T-helper 22 cell (primary cell): ENCODE results near the gene TDRD6.
"Not testable (repeated sequence)": the region's sequence is repeated elsewhere in the genome, so short reads cannot be mapped to it uniquely, and the experiment has no call there.

Experiments
- DNase-seq: peaks from one replicate; pipeline ENCODE4 v3.0.0-alpha.2; 2020; ENCODE audit warnings: low read depth

Gene TDRD6, protein sequence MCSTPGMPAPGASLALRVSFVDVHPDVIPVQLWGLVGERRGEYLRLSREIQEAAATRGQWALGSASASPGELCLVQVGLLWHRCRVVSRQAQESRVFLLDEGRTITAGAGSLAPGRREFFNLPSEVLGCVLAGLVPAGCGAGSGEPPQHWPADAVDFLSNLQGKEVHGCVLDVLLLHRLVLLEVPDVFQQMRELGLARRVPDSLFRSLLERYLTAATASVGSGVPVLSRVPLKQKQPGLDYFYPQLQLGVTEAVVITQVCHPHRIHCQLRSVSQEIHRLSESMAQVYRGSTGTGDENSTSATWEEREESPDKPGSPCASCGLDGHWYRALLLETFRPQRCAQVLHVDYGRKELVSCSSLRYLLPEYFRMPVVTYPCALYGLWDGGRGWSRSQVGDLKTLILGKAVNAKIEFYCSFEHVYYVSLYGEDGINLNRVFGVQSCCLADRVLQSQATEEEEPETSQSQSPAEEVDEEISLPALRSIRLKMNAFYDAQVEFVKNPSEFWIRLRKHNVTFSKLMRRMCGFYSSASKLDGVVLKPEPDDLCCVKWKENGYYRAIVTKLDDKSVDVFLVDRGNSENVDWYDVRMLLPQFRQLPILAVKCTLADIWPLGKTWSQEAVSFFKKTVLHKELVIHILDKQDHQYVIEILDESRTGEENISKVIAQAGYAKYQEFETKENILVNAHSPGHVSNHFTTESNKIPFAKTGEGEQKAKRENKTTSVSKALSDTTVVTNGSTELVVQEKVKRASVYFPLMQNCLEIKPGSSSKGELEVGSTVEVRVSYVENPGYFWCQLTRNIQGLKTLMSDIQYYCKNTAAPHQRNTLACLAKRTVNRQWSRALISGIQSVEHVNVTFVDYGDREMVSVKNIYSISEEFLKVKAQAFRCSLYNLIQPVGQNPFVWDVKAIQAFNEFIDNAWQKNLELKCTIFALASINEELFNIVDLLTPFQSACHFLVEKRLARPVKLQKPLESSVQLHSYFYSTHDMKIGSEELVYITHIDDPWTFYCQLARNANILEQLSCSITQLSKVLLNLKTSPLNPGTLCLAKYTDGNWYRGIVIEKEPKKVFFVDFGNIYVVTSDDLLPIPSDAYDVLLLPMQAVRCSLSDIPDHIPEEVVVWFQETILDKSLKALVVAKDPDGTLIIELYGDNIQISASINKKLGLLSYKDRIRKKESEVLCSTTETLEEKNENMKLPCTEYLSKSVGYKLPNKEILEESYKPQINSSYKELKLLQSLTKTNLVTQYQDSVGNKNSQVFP (N-terminal part only)

DNA sequence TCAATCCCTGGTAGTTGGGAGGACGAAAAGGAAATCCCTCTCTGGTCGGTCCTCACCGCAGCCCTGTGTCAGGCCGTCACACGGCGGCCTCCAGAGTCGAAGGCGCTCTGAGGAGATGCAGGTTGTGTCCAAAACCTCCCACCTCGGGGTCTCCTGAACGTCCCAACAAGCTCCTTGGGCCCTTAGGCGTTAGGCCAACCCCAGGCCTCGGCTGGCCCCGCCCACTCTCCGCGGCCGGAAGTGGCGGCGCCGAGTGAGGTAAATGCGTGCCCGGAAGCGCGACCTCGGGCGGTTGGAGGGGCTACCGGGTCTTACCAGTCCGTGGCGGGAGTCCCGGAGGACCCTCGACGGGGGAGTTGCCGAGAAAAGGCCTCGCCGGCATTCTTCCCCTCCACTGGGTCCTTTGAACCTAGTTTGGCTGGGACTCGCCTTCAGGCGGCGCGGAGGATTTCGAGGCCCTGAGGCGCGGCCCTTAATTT lies at the start of gene TDRD6:
TDRD6 (plus strand) TSS at position 267 of the 479 bp plus-strand sequence. CDS start 244 bp downstream, outside the sequence.
- no peak for DNase-seq

DNA sequence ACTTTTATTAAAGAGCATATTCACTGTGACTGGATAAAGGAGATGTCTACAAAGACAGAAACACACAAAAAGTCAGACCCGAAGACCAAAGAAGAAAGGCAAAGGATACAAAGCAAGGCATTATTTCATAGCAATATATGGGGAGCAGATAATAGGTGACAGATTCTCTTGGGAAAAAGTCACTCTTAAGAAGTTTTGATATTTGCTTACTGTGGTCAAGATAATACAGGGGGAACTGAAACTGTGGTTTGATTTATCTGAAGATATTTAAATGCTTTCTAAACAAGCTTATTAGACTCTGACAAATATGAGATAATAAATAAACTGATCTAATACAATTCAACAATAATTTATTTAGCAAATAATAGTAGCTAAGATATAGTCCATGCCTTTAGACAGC lies 49.8 kb upstream of the TDRD6 start:
- DNase-seq: no peak

DNA sequence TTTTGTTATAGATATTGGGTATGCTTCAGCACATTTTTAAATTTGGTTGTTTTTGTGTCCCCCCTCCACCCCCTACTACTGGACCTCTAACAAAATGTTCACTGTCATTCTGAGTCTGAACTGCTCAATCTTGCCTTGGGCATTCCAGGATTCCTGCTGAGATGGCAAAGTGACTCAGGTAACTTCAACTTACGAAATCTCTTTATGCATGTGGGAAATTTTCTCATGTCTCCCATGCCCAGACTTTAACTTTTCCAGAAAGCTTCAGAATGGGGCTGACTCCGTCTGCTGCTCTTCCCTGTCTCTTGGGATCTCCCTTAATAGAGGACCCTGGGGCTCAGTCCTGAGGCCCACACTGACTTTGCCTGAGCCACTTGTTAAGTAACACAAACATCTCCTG lies 49.0 kb upstream of the TDRD6 start:
- no peak for DNase-seq

DNA sequence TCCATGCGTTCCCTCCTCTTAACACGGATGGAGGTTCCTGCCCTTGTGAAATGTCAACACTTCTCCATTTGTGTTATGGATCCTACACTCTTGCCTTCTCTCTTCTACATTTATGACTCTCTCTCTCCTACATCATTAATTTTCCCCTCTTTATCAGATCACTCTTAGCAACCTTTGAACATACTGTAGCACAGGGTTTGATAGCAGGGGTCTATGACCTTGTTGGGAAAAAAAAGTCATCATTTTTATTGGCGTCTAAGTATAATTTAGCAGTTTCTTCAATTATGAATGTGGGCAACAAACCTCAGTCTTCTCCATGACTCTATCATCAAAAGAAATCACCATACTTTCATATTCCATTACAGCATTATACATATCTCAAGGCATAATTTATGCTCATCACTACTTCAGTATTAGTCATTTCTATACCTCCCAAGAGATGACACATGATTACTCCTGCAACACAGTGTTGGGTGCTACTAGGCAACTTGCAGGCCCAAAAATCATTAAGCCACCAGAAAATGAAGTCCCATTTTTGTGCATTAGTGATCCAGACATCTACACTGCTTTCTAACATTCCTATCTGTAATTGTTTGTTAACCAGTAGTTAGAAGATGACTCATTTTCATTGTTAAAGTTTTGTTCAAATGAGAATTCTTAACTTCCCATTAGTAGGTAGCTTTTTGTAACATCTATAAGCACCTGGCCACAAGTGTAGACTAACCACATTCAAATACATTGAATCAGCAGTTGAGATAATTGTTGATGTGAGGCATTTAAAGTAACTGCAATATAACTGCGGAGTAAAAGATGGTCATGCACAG lies 44.5 kb upstream of the TDRD6 start:
- DNase-seq: no peak

DNA sequence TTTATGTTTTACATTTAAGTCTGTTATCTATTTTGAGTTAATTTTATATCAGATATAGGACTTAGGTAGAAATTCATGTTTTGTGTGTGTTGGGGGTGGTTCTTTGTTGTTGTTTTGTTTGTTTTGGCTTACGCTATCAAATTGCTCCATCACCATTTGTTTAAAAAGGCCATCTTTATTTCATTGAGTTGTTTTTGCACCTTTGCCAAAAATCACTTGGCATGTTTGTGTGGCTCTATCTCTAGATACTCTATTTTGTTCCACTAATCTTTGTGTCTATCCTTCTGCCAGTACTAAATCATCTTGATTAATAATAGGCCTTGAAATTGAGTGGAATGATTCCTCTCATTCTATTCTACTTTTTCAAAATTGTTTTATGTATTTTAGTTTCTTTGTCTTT lies 42.4 kb upstream of the TDRD6 start:
- no peak for DNase-seq

DNA sequence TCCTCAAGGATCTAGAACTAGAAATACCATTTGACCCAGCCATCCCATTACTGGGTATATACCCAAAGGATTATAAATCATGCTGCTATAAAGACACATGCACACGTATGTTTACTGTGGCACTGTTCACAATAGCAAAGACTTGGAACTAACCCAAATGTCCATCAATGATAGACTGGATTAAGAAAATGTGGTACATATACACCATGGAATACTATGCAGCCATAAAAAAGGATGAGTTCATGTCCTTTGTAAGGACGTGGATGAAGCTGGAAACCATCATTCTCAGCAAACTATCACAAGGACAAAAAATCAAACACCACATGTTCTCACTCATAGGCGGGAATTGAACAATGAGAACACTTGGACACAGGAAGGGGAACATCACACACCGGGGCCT lies 39.6 kb upstream of the TDRD6 start:
- DNase-seq: not testable (repeated sequence)

DNA sequence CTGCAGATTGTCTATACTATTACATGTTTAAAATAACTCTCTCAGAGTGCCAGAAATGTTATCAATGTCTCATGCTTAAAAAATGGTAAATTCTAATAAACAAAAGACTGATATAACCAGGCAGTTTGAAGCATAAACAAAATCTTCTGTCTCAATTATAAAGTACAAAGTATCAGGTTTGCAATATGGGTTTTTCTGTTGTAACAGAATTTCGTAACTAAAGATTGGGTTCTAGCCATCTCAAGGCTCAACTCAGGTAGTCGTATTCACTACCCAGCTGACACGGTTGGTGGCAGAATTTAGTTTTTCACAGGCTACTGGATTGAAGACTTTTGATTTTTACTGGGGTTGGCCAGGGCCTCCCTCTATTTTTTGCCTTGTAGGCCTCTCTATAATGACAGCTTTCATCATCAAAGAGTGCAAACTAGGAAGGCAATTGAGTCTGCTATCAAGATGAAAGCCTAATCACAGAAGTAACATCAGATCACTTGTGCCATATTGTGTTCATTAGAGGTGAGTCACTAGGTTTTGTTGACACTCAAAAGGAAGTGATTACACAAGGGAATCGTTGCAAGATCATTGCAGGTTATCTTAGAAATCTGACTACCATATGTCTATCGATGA lies 38.7 kb upstream of the TDRD6 start:
- no peak for DNase-seq

DNA sequence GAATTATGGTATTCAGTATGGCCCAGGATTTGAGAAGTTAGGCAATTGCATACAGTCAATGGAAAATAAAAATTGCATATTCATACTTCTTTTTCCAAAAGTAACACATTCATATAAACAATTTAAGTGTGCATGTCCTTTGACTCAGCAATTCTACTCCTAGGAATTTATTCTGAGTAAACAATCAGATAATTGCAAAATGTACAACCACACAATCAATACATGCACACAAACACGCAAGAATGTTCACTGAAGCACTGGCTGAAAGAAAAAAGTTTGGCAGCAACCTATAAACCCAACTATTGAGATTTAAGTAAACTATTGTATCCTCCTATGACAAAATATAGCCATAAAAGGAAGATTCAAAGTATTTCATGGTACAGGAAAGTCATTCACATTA lies 36.7 kb upstream of the TDRD6 start:
- no peak for DNase-seq

DNA sequence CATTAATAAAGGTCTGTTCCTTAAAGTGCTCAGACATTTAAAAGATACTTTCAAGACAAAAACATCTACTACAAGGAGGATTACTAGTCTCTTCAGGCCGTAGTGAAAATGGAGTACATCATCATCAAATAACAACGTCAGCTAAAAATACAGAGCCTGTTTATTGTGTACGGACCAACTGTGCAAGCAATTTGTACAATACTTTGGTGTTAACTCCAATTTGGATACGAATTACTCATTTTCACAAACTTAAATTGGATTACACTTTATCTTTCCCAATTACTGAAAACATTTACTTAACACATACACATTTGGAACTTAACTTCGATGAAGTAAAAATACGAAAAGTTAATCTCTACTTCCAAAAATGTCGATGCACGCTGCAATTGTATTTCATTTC lies 35.9 kb upstream of the TDRD6 start:
- no peak for DNase-seq

DNA sequence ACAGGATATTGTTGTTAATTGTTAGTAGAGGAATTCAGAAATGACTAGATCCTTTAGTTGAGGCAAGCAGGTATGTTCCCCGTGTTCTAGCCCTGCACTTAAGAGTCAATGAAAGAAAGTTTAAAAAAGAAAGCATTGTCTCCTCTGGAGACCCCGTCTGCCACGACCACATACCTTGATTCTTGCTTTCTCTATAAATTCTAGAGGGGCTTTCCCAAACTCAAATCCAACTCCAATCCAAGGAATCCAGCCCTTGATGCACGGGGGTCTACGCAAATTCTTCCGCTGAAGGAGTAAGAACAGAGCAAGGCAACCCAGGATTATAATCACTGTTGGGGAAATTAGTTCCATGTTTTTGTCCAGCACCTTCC lies 35.5 kb upstream of the TDRD6 start:
- no peak for DNase-seq

DNA sequence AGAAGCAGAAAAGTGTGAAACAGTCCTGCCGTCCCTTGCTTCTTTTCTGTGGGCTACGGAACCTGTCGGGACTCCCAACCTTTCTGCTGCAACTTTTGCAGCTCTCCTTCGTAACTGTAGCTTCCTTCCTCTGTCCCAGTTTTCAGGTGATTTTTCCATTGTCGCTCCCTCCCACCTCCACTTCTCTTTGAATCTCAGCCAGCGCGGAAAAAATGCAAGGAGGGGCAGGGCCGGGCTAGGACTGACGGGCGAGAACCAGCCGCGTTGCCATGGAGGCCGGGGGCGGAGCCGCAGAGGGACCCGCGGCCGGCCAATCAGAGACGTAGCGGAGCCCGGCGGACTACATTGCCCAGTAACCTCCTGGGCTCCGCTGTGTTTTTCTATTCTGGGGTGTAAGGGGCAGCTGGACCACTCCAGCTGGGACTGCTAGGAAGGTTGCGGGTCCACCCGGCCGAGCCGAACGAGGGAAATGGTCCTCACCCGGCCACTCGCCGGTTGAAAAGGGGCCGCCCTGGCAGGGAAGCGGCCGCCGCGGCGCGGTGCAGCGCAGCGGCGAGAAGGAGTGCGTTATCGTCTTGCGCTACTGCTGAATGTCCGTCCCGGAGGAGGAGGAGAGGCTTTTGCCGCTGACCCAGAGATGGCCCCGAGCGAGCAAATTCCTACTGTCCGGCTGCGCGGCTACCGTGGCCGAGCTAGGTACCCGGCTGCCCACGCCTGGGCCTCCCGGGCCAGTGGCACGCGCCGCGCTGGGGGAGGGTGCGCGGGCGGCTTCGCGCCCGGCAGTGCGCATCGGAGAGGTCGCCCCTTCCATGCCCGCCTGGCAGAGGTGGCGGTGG lies 34.9 kb upstream of the TDRD6 start, which contains the start of the genes CYP39A1 and SLC25A27:
CYP39A1 (minus strand) TSS at position 216 of the 836 bp plus-strand sequence. CDS start 236 bp downstream, outside the sequence.
SLC25A27 (plus strand) TSS at position 373 of the 836 bp plus-strand sequence; CDS start at position 591, 218 bp downstream.
- DNase-seq: peak; percentile 25

DNA sequence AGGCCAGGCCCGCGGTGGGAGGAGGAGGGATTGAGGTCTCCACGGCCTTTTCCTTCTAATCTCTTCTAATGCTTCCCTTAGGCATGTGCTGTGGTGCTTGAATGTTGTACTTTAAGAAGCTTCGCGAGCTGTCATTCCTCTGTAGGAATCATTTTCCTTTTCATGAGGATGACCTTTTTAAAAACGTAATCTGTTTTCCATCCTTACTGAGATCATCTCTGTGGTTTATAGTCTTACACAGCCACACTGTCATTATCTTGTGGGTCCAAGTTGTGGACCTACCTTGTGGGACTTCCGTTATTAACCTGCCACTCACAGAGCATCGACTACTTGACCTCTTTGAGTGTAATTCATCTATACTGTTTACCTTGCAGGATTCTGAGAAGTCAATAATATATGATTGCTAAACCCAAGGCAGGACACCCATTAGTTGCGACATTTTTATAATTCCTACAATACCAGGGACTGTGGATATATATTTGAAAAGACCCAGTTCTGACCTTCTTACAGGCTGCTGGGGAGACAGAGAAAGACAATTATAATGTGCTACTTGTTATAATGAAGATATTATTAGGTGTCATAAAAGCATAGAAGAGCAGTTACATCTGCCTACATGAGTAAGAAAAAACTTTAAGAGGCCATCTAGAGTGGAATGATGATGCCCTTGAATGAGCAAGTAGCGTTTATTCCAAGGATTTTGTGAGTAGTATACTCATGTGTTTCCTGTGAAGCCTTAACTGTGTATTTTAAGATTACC lies 34.1 kb upstream of the TDRD6 start:
- DNase-seq: no peak

DNA sequence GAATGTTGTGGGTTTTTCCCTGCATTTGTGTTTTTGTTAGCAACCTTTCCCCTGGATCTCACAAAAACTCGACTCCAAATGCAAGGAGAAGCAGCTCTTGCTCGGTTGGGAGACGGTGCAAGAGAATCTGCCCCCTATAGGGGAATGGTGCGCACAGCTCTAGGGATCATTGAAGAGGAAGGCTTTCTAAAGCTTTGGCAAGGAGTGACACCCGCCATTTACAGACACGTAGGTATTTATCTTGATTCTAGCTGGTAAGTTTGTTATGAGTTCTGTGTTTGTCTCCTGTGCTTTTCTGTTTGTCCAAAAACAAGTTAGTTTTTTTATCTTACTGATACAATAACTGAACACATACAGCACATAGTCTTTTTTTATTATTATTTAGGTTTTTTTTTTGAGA lies 31.9 kb upstream of the TDRD6 start:
- DNase-seq: no peak

DNA sequence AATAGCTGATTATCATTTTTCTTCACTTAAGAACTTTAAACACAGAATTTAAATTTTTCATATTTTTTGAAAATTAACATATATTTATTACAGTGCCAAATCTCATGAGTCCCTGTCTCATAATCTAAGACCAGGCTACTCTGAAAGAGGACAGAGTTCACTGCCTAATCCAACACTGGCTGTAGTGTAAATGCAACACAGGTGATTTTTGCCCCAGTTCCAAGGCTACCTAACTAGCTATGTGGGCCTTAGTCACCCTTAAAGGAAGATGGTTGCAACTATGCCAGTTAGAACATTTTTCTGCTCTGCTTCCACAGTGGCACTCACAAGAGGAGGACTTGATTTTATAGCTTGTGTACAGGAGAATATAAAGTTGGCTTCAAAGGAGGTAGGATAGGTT lies 30.0 kb upstream of the TDRD6 start:
- DNase-seq: no peak

DNA sequence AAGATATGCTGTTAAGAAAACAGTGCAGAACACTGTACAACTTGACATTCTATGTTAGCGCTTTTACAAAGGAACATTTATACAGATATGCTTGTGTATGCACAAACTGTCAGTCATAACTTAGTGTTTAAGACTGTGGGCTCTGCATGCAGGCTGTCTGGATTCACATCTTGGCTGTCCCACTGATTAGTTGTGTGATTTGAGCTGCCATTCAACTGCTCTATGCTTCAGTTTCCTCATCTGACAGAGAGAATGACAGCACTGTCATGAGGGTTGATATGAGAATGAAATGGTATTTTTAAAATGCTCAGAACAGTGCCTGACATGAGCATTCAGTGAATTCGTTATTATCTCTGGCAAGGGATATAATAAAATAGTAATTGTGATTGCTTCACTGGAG lies 26.2 kb upstream of the TDRD6 start:
- no peak for DNase-seq

DNA sequence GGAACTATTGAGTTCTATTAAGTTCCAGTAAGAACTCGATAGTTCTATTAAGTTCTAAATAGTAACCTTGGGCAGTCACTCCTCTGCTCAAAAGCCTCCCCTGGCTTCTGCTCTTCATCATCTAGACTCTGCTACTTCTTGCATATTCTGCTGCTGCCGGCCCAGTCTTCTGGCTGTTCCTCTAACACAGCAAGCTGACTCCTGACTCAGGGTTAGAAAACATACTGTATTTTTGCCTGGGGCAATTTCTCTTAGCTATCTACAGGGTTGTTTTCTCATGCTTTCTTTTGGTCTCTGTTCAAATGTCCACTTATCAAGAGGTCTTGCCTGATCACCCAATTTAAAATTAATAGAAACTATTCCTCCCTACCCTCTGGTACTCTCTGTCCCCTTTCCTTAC lies 20.3 kb upstream of the TDRD6 start:
- DNase-seq: no peak

DNA sequence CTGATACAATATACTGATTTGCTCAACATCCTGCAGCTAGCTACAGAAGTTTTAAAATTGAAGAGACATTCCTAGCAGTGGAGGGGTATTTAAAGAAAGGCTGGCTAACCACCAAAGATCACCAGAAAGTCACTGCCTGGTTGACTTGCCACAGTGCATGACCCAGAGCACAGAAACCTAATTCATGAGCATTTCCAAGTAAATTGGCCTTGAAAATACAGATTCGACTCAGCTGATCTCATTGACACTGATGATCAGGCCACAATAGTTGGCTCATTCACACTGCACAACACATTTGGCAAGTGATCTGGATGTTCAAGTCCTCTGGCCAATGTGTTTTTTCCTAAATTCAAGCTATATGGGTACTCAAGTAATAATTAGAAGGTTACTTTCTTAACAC lies 13.3 kb upstream of the TDRD6 start:
- no peak for DNase-seq

DNA sequence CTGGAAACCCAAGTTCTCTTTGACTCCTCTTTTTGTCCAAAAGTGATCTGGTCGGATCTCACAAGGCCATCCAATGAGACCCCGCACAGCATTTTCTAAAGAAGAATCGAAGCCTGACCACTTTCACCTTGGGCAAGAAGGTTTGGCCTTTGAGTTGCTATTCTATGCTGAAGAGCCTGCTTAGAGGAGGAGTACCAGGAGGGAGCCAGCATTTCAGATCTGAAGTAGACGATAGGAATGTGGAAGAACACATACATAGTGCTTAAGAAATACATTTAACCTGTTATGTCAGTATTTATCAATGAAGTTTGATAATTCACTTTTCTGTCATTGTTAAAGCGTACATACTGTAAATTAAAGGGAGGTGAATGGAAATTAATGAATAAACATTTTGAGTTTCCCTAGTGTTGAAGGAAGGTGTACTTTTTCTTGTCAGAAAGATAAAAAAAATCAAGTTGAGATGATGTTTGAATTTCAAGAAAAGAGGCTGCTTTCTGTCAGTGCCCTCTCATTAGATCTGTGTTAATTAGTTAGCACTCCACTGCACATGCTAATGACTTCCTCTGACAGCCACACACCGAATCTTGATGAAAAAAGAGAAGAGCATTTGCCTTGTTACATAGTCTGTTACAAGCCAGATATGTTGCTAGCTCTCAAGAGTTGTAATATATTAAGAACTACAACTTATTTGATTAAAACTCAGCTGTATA lies 10.9 kb upstream of the TDRD6 start:
- DNase-seq: no peak
